Effector memory CD4-positive, alpha-beta T cell (primary cell): ENCODE data around the gene VAV1.
A peak's percentile ranks its signal among the peaks of the same experiment; 100 is the strongest.
"Not testable (repeated sequence)": the region's sequence is repeated elsewhere in the genome, so short reads cannot be mapped to it uniquely, and the experiment has no call there.

Source experiments
- DNase-seq, 3 donors: peaks; one replicate each; pipeline ENCODE4 v3.0.0-alpha.2; 2020
- H3K27ac ChIP-seq: 2 replicates; pipeline ENCODE4 v1.7.0; 2013; ENCODE audit warnings: mild to moderate bottlenecking, low read length, moderate library complexity; ENCODE audit not compliant: insufficient read depth, poor library complexity, severe bottlenecking
- H3K27me3 ChIP-seq: replicated peaks from 2 replicates; pipeline ENCODE4 v1.7.0; 2013; ENCODE audit warnings: mild to moderate bottlenecking, low read length; ENCODE audit not compliant: insufficient read depth, control insufficient read depth, poor library complexity, severe bottlenecking
- H3K36me3 ChIP-seq: 2 replicates; pipeline ENCODE4 v1.7.0; 2013; ENCODE audit warnings: mild to moderate bottlenecking, low read length, moderate library complexity; ENCODE audit not compliant: control insufficient read depth, insufficient read depth
- H3K4me1 ChIP-seq: 2 replicates; pipeline ENCODE4 v1.7.0; 2013; ENCODE audit warnings: low read length, mild to moderate bottlenecking; ENCODE audit not compliant: control insufficient read depth, insufficient read depth, poor library complexity, severe bottlenecking
- H3K4me3 ChIP-seq: 2 replicates; pipeline ENCODE4 v1.7.0; 2013; ENCODE audit warnings: low read length, low read depth, mild to moderate bottlenecking; ENCODE audit not compliant: insufficient read depth, poor library complexity, severe bottlenecking
- H3K9me3 ChIP-seq: 2 replicates; pipeline ENCODE4 v1.7.0; 2013; ENCODE audit warnings: mild to moderate bottlenecking, low read length, moderate library complexity; ENCODE audit not compliant: control insufficient read depth

The VAV1 gene

DNA sequence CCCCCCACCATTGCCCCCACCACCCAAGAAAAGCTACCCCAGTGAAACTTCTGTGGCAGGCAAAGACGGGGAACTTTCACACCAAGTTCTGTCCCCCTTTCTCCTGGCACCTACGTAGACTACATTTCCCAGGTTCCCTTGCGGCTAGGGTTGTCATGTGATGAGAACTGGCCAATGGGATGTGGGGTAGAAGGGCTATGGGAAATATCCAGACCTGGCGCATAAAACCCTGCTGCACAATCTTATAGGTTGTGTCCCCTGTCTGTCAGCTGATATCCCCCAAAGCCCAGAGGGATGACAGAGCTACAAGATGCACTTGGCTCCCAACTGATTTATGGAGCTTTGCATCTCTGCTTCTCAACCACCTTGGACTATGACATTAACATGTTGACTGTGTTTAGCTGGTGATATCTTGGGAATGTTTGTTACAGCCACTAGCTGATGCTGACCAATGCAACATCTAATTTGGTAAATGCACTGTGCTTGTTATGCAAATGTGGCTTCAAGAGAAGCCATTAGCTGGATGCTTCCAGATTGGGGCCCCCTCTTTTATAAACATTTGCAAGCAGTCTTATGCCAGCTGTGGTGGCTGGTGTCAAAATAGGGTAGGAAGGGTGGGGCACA is 11.3 kb upstream of the VAV1 start:
- H3K4me1 ChIP-seq: peaks cover 11% of the 10 kb centered on the region
- no peaks in the 10 kb centered on the region for H3K27me3 ChIP-seq
- H3K36me3 ChIP-seq: peaks cover 47% of the 10 kb centered on the region
- no peak for DNase-seq
- no peak overlapping the region for H3K27ac ChIP-seq
- H3K4me3 ChIP-seq: no peak overlapping the region
- H3K9me3 ChIP-seq: no peaks in the 10 kb centered on the region

DNA sequence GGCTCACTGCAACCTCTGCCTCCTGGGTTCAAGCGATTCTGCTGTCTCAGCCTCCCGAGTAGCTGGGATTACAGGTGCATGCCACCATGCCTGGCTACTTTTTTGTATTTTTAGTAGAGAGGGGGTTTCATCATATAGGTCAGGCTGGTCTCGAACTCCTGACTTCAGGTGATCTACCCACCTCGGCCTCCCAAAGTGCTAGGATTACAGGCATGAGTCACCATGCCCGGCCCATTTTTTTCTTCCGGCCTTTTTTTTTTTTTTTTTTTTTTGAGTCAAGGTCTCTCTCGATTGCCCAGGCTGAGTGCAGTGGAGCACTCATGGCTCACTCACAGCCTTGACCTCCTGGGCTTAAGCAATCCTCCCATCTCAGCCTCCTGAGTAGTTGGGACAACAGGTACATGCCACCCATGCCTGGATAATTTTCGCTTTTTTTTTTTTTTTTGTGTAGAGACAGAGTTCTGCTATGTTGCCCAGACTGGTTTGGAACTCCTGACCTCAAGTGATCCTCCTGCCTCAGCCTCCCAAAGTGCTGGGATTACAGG is 10.2 kb upstream of the VAV1 start:
- H3K27ac ChIP-seq, H3K4me3 ChIP-seq, DNase-seq, H3K9me3 ChIP-seq, H3K27me3 ChIP-seq: not testable (repeated sequence)
- H3K4me1 ChIP-seq: peaks cover 22% of the 10 kb centered on the region
- H3K36me3 ChIP-seq: peaks cover 46% of the 10 kb centered on the region

DNA sequence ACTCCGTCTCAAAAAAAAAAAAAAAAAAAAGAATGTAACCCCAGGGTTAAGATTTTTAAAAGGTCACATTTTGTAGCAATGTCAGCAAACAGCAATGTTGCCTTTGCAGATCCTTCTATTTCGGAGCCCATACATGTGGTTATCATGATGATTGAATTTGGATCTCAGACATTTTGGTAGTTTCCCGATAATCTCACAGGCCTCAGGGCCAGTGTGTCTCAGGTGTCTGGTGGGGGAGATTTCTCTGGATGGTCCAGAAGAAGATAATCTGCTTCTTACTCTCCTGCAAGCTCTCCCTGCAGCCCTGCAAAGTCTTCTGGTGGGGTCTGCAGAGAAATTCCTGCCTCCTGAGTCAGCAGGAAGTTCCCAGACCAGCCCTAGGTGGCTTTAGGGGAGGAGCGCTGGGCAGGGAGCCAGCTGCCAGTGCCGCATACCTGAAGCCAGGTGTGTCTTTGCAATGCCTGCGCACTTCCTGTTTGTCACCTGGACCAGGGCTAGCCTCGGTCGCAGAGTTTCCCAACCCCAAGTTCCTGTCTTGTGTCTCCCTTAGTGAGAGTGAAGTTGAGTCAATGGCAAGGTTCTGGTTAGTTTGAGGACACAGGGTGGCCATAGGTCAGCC is 6.7 kb upstream of the VAV1 start:
- peak overlapping the region; percentile 93 for H3K27ac ChIP-seq
- H3K4me3 ChIP-seq: peak overlapping the region; percentile 67
- H3K36me3 ChIP-seq: peaks cover 20% of the 10 kb centered on the region
- H3K4me1 ChIP-seq: peaks cover 34% of the 10 kb centered on the region
- no peaks in the 10 kb centered on the region for H3K27me3 ChIP-seq
- no peaks in the 10 kb centered on the region for H3K9me3 ChIP-seq
- peak in 1 of 3 donors; percentile 15 for DNase-seq

DNA sequence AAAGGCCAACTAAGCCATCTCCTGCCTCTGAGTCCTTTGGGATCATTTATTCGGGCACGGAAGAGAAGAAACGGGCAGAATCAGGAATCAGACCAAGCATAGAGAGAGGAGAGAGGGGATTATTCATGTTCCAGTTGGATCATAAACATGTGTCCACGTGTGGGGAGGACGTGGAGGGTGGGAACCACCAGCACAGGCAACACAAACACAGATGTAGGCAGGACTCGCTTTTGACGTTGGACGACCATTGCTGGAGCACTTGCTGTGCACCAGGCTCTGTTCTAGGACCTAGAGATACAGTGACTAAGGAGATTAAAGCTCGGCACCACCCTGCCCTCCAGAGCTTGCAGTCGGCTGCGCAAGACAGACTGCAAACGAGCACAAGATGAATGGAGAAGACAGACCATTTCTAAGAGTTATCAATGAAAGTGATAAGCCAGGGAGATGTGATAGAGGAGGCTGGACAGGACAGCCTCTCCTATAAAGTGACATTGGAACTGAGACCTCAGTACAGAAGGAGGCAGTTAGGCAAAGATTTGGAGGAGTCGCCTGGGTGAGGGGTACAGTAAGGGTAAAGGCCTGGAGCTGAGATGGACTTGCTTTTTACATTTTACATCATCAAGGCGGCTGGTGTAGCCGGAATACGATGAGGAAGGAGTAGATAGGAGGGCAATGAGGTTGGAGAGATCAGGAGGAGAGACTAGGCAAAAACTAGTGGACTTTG is 6.0 kb upstream of the VAV1 start:
- DNase-seq: no peak
- no peaks in the 10 kb centered on the region for H3K9me3 ChIP-seq
- H3K27ac ChIP-seq: peak overlapping the region; percentile 93
- peaks cover 34% of the 10 kb centered on the region for H3K4me1 ChIP-seq
- peak overlapping the region; percentile 67 for H3K4me3 ChIP-seq
- no peaks in the 10 kb centered on the region for H3K27me3 ChIP-seq
- peaks cover 13% of the 10 kb centered on the region for H3K36me3 ChIP-seq

DNA sequence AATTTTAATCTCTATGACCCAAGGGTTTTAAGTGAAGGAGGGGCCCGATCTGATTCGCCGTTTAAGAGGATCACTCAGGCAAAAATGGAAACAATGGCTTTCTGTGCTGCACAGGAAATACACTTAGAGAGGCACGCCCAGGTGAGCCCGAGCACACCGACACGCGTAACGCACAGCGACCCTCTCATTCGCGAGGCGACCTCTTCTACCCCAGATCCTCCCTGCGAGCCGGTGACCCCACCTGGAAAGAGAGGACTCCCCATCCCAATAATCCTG is 5.5 kb upstream of the VAV1 start:
- peak overlapping the region; percentile 93 for H3K27ac ChIP-seq
- DNase-seq: no peak

DNA sequence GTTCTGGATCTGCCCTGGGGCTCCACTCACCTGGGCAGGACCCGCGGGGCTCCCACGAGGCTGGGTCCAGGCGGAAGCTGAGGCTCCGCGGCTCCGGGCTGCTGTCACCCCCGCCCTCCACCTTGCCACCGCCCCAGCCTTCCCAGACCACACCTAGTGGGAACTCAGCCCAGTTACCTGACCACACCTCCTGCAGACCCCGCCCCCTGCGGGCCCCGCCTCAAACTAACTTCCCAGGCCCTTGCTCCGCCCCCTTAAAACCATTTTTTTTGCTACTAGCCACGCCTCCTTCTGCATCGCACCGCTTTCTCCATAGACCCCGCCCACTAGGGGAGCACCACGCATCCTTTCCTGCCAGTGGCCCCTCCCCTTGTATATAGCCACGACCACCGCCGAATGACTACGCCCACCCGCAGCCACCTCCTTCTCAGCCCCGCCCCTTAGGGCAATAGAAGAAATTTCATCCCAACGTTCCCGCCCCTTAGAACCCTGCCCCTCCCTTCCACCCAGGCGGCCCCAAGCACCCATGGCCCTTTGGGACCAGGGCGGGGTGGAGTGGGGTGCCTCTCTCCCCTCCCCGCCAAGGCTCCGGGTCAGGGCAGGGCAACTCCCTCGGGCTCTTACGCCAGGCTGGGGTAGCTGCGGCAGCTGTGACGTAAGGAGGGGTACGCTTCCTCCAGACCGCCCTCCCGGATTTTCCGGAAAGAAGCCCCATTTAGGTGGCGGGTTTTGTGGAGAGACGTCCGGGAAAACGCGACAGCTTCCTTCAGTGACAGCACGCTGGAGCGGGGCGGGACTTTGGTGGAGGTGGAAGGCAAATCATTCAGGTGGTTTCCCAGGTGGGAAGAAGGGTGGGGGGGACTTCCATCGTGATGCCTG is 4.9 kb upstream of the VAV1 start, which contains the start of gene SH2D3A:
Gene SH2D3A (minus strand): TSS at position 79 of the 879 bp plus-strand sequence. CDS start 3,687 bp downstream, outside the sequence.
- H3K4me3 ChIP-seq: peak within 1 kb of the TSS; percentile 67

More for the DNA sequence above, 5.5 kb upstream of the VAV1 start:
- no peaks in the 10 kb centered on the region for H3K27me3 ChIP-seq
- H3K36me3 ChIP-seq: peaks cover 12% of the 10 kb centered on the region
- peaks cover 34% of the 10 kb centered on the region for H3K4me1 ChIP-seq
- H3K9me3 ChIP-seq: no peaks in the 10 kb centered on the region
- H3K4me3 ChIP-seq: peak overlapping the region; percentile 67

DNA sequence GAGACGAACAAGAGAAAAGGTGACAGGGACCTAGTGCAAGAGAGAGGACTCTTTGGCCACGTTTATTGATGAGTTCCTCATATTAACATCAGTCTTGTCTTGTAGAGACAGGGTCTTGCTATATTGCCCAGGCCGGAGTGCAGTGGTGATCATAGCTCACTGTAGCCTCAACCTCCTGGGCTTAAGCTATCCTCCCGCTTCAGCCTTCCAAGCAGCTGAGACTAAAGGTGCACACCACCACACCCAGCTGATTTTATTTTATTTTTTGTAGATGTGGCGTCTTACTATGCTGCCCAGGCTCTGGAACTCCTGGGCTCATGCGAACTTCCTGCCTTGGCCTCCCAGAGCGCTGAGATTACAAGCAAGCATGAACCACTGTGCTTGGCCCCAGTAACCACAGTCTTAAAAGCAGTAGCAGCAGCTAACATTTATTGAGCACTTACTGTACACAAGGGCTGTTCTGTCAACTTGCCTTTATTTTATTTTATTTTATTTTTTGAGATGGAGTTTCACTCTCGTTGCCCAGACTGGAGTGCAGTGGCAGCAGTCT is 4.2 kb upstream of the VAV1 start:
- H3K36me3 ChIP-seq: peaks cover 3% of the 10 kb centered on the region
- DNase-seq: peak in 1 of 3 donors; percentile 23
- H3K27ac ChIP-seq: peak overlapping the region; percentile 93
- peaks cover 36% of the 10 kb centered on the region for H3K4me1 ChIP-seq
- H3K27me3 ChIP-seq: no peaks in the 10 kb centered on the region
- H3K9me3 ChIP-seq: no peaks in the 10 kb centered on the region
- H3K4me3 ChIP-seq: no peak overlapping the region

More for the DNA sequence above, 4.9 kb upstream of the VAV1 start, which contains the start of gene SH2D3A:
- Histone ChIP-seq H3K27ac (peak within 1 kb of the TSS; percentile 93), H3K27me3 (no peaks in the 10 kb centered on the region), H3K36me3 (peaks cover 10% of the 10 kb centered on the region), H3K9me3 (no peaks in the 10 kb centered on the region), H3K4me1 (peaks cover 34% of the 10 kb centered on the region)
- DNase-seq: peak; percentile 94 to 96 (median 94)

DNA sequence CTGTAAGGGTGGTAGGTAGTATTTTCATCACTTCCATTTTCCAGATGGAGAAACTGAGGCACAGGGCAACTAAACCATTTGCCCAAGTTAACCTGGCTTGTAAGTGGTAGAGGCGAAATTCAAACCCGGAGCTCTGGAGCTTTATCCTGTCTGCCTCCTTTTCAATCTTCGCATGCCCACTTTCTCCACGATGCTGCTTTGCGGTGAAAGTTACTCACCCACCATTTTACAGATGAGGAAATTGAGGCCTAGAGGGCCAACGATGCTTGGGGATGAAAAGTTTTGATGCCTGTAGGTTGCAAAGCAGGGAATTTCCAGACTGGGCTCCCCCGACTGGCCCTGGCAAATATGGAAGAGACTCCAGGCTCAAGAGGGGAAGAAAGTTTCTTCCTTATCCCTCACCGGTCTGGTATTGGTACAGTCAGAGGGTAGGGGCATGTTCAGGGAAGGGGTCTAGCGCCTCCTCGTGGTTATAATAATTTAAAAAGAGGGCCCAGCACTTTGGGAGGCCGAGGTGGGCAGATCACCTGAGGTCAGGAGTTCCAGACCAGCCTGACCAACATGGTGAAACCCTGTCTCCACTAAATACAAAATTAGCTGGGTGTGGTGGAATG is 3.4 kb upstream of the VAV1 start:
- peaks cover 37% of the 10 kb centered on the region for H3K4me1 ChIP-seq
- DNase-seq: no peak
- H3K27me3 ChIP-seq: no peaks in the 10 kb centered on the region
- H3K9me3 ChIP-seq: no peaks in the 10 kb centered on the region
- H3K36me3 ChIP-seq: no peaks in the 10 kb centered on the region
- no peak overlapping the region for H3K4me3 ChIP-seq
- H3K27ac ChIP-seq: peak overlapping the region; percentile 93

DNA sequence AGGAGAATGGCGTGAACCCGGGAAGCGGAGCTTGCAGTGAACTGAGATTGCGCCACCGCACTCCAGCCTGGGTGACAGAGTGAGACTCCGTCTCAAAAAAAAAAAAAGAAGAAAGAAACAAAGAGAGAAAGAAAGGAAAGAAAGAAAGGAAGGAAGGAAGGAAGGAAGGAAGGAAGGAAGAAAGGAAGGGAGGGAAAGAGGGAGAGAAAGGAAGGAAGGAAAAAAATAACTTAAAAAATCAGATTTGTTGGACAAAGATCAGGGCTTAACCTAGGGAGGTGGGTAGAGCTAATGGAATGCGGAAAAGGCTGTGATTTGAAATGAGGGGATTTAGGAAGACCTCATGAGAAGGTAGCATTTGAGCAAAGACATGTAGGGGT is 870 bp upstream of the VAV1 start:
- not testable (repeated sequence) for DNase-seq, H3K9me3 ChIP-seq, H3K4me3 ChIP-seq, H3K27me3 ChIP-seq
- Histone ChIP-seq H3K4me1 (peaks cover 26% of the 10 kb centered on the region), H3K27ac (peak overlapping the region; percentile 85), H3K36me3 (peaks cover 12% of the 10 kb centered on the region)
